Trophoblast cell (in vitro differentiated cells and primary cell): ENCODE data around the gene RNF6.
A peak's percentile ranks its signal among the peaks of the same experiment; 100 is the strongest.

ENCODE experiments used
- DNase-seq, 2 donors: peaks; one replicate each; pipeline ENCODE4 v3.0.0-alpha.2; 2016
- H2AFZ ChIP-seq: 2 replicates; pipeline ENCODE4 v1.6.1; 2013; ENCODE audit warnings: low read length, moderate library complexity, mild to moderate bottlenecking; ENCODE audit not compliant: insufficient read depth, poor library complexity
- H2AK5ac ChIP-seq: 2 replicates; pipeline ENCODE4 v1.6.1; 2013; ENCODE audit warnings: mild to moderate bottlenecking, low read length
- H2BK120ac ChIP-seq: 2 replicates; pipeline ENCODE4 v1.6.1; 2013; ENCODE audit warnings: low read length, mild to moderate bottlenecking, moderate library complexity; ENCODE audit not compliant: insufficient read depth, poor library complexity
- H2BK12ac ChIP-seq: 2 replicates; pipeline ENCODE4 v1.6.1; 2013; ENCODE audit warnings: mild to moderate bottlenecking, low read length, moderate library complexity
- H2BK5ac ChIP-seq: 2 replicates; pipeline ENCODE4 v1.6.1; 2013; ENCODE audit warnings: low read length, low read depth, moderate library complexity, mild to moderate bottlenecking; ENCODE audit not compliant: poor library complexity
- H3K14ac ChIP-seq: 2 replicates; pipeline ENCODE4 v1.6.1; 2013; ENCODE audit warnings: mild to moderate bottlenecking, low read length
- H3K18ac ChIP-seq: 2 replicates; pipeline ENCODE4 v1.6.1; 2013; ENCODE audit warnings: mild to moderate bottlenecking, low read length
- H3K23ac ChIP-seq: 2 replicates; pipeline ENCODE4 v1.6.1; 2013; ENCODE audit warnings: low read length
- H3K27ac ChIP-seq: 2 replicates; pipeline ENCODE4 v1.5.1; 2013; ENCODE audit warnings: low read depth, mild to moderate bottlenecking, inconsistent platforms, low read length, moderate library complexity
- H3K27me3 ChIP-seq: 2 replicates; pipeline ENCODE4 v1.6.1; 2013; ENCODE audit warnings: inconsistent platforms, mild to moderate bottlenecking, low read length, moderate library complexity; ENCODE audit not compliant: insufficient read depth
- H3K36me3 ChIP-seq, 2 experiments: 1 replicate in 1 of 2; 2 replicates in 1 of 2; pipeline ENCODE4 v1.6.1; 2013; ENCODE audit warnings: low read length in 2 of 2, mild to moderate bottlenecking in 2 of 2, moderate library complexity in 1 of 2; ENCODE audit not compliant: insufficient read depth in 2 of 2, control insufficient read depth in 1 of 2
- H3K4ac ChIP-seq: 2 replicates; pipeline ENCODE4 v1.6.1; 2013; ENCODE audit warnings: low read depth, mild to moderate bottlenecking, low read length, moderate library complexity
- H3K4me1 ChIP-seq, 2 experiments: 1 replicate in 1 of 2; 2 replicates in 1 of 2; pipeline ENCODE4 v1.6.1; 2013; ENCODE audit warnings: low read length in 2 of 2, mild to moderate bottlenecking in 2 of 2, moderate library complexity in 1 of 2; ENCODE audit not compliant: insufficient read depth in 2 of 2, control insufficient read depth in 1 of 2
- H3K4me2 ChIP-seq: 2 replicates; pipeline ENCODE4 v1.6.1; 2013; ENCODE audit warnings: inconsistent platforms, mild to moderate bottlenecking, low read length, moderate library complexity
- H3K4me3 ChIP-seq: 2 replicates; pipeline ENCODE4 v1.5.1; 2013; ENCODE audit warnings: mild to moderate bottlenecking, low read depth, low read length, inconsistent platforms
- H3K79me1 ChIP-seq: one replicate; pipeline ENCODE4 v1.6.1; 2013; ENCODE audit warnings: low read length
- H3K79me2 ChIP-seq: 2 replicates; pipeline ENCODE4 v1.6.1; 2013; ENCODE audit warnings: low read length, mild to moderate bottlenecking; ENCODE audit not compliant: control insufficient read depth, insufficient read depth, poor library complexity
- H3K9ac ChIP-seq: 2 replicates; pipeline ENCODE4 v1.6.1; 2013; ENCODE audit warnings: mild to moderate bottlenecking, low read length
- H3K9me3 ChIP-seq: 2 replicates; pipeline ENCODE4 v1.6.1; 2013; ENCODE audit warnings: low read depth, mild to moderate bottlenecking, control low read depth, inconsistent platforms, low read length; ENCODE audit not compliant: insufficient read depth
- H4K12ac ChIP-seq: 2 replicates; pipeline ENCODE4 v1.6.1; 2013; ENCODE audit warnings: low read depth, mild to moderate bottlenecking, low read length, moderate library complexity
- H4K8ac ChIP-seq: 2 replicates; pipeline ENCODE4 v1.6.1; 2013; ENCODE audit warnings: low read depth, mild to moderate bottlenecking, low read length, moderate library complexity
- H4K91ac ChIP-seq: one replicate; pipeline ENCODE4 v1.6.1; 2013; ENCODE audit warnings: low read depth, mild to moderate bottlenecking, low read length, moderate library complexity
- WGBS: extraction: QIAGEN DNeasy Blood & Tissue Kit; methylation state at CpG from one replicate; pipeline ENCODE4 v1.1.7; 2013; ENCODE audit warnings: missing lambda C conversion rate; ENCODE audit not compliant: insufficient read length, insufficient coverage; ENCODE audit errors: extremely low coverage; 5-methylcytosine and 5-hydroxymethylcytosine counted together

The RNF6 gene

GRCh38 chr13:26225896-26226617 lies 3.9 kb upstream of the RNF6 start:
- H2AK5ac ChIP-seq: no peak overlapping the region
- H3K23ac ChIP-seq: no peak overlapping the region
- no peak overlapping the region for H2BK12ac ChIP-seq
- H3K36me3 ChIP-seq: no peaks in the 10 kb centered on the region
- peaks cover 7% of the 10 kb centered on the region for H3K79me2 ChIP-seq
- peaks cover 3 to 4% of the 10 kb centered on the region in 2 experiments for H3K4me1 ChIP-seq
- no CpG with 5 or more reads among the region's 7 CpGs for WGBS
- peaks cover 13% of the 10 kb centered on the region for H3K79me1 ChIP-seq
- H3K9me3 ChIP-seq: no peaks in the 10 kb centered on the region
- H2BK120ac ChIP-seq: no peak overlapping the region
- no peak overlapping the region for H3K4me3 ChIP-seq
- no peak overlapping the region for H2BK5ac ChIP-seq
- H4K12ac ChIP-seq: no peak overlapping the region
- H4K8ac ChIP-seq: no peak overlapping the region
- no peak overlapping the region for H2AFZ ChIP-seq
- no peak overlapping the region for H3K9ac ChIP-seq
- H3K14ac ChIP-seq: no peak overlapping the region
- H3K4me2 ChIP-seq: no peak overlapping the region
- H3K4ac ChIP-seq: no peak overlapping the region
- no peaks in the 10 kb centered on the region for H3K27me3 ChIP-seq
- no peak overlapping the region for H3K18ac ChIP-seq
- no peak overlapping the region for H4K91ac ChIP-seq
- no peak overlapping the region for H3K27ac ChIP-seq
- DNase-seq: no peak

DNA sequence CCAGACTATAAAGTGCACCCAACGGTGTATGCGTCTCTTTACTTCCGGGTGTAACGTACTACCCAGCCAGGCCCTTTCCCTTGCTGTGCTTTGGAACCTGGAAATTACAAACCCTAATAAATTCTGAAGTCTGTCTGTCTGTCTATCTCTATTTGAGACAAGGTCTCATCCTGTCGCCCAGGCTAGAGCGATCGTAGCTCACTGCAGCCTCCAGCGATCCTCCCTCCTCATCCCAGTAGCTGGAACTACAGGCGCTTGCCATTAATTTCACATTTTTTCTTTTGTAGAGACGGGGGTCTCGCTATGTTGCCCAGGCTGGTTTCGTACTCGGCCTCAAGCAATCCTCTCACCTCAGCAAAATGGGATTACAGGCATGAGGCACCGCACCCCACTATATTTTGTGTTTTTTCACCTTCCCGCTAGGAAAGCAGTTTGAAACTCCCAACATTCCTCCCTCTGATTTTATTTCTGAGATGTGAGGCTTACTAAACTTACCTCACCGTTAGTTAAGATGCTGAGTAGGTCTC lies 469 bp upstream of the RNF6 start:
- Histone ChIP-seq H3K9me3 (no peaks in the 10 kb centered on the region), H3K36me3 (peaks cover 0 to 2% of the 10 kb centered on the region in 2 experiments), H2BK12ac (no peak overlapping the region), H3K27ac (peak overlapping the region; percentile 98), H2BK5ac (peak overlapping the region; percentile 82), H3K9ac (peak overlapping the region; percentile 93), H3K23ac (no peak overlapping the region), H3K4ac (peak overlapping the region; percentile 2), H3K27me3 (no peaks in the 10 kb centered on the region), H3K4me2 (peak overlapping the region; percentile 73), H3K14ac (peak overlapping the region; percentile 94), H2AFZ (peak overlapping the region; percentile 24), H4K8ac (peak overlapping the region; percentile 98), H2AK5ac (no peak overlapping the region), H4K12ac (peak overlapping the region; percentile 95), H3K4me3 (peak overlapping the region; percentile 92), H3K79me1 (peaks cover 13% of the 10 kb centered on the region), H3K79me2 (peaks cover 7% of the 10 kb centered on the region), H3K18ac (peak overlapping the region; percentile 92), H4K91ac (peak overlapping the region; percentile 98), H3K4me1 (peaks cover 3 to 6% of the 10 kb centered on the region in 2 experiments), H2BK120ac (peak overlapping the region; percentile 87)
- no peak for DNase-seq
- WGBS: no CpG with 5 or more reads among the region's 16 CpGs

- H3K79me2 ChIP-seq: peaks cover 7% of the 10 kb centered on the region
- no peaks in the 10 kb centered on the region for H3K27me3 ChIP-seq
- peak overlapping the region; percentile 63 for H3K14ac ChIP-seq
- no peak overlapping the region for H4K12ac ChIP-seq
- peak overlapping the region; percentile 75 for H3K27ac ChIP-seq
- no peak overlapping the region for H3K4ac ChIP-seq
- no peak overlapping the region for H2BK5ac ChIP-seq
- peak overlapping the region; percentile 89 for H3K4me2 ChIP-seq
- peak overlapping the region; percentile 92 for H3K9ac ChIP-seq
- no CpG with 5 or more reads among the region's 16 CpGs for WGBS
- H3K23ac ChIP-seq: no peak overlapping the region
- H2AK5ac ChIP-seq: no peak overlapping the region
- H3K79me1 ChIP-seq: peaks cover 13% of the 10 kb centered on the region
- no peak overlapping the region for H2BK12ac ChIP-seq
- H3K4me1 ChIP-seq: peaks cover 3 to 6% of the 10 kb centered on the region in 2 experiments
- H4K91ac ChIP-seq: peak overlapping the region; percentile 75
- DNase-seq: no peak
- peak overlapping the region; percentile 42 for H2AFZ ChIP-seq
- peak overlapping the region; percentile 82 for H4K8ac ChIP-seq
- H3K36me3 ChIP-seq: peaks cover 6 to 9% of the 10 kb centered on the region in 2 experiments
- H3K4me3 ChIP-seq: peak overlapping the region; percentile 92
- no peaks in the 10 kb centered on the region for H3K9me3 ChIP-seq
- peak overlapping the region; percentile 31 for H3K18ac ChIP-seq
- peak overlapping the region; percentile 23 for H2BK120ac ChIP-seq
These were observed 754 bp downstream of the RNF6 start for GRCh38 chr13:26221399-26221720.

- peaks cover 3 to 6% of the 10 kb centered on the region in 2 experiments for H3K4me1 ChIP-seq
- H4K12ac ChIP-seq: no peak overlapping the region
- H2BK120ac ChIP-seq: no peak overlapping the region
- H3K4ac ChIP-seq: no peak overlapping the region
- no peak overlapping the region for H2AFZ ChIP-seq
- no CpG with 5 or more reads among the region's 2 CpGs for WGBS
- no peaks in the 10 kb centered on the region for H3K27me3 ChIP-seq
- H3K79me2 ChIP-seq: peaks cover 7% of the 10 kb centered on the region
- H3K4me2 ChIP-seq: peak overlapping the region; percentile 57
- peaks cover 6 to 9% of the 10 kb centered on the region in 2 experiments for H3K36me3 ChIP-seq
- H2AK5ac ChIP-seq: no peak overlapping the region
- H2BK5ac ChIP-seq: no peak overlapping the region
- no peak overlapping the region for H3K18ac ChIP-seq
- no peak overlapping the region for H3K27ac ChIP-seq
- no peak overlapping the region for H3K9ac ChIP-seq
- DNase-seq: peak; percentile 71 to 73
- H2BK12ac ChIP-seq: no peak overlapping the region
- no peak overlapping the region for H4K91ac ChIP-seq
- peaks cover 13% of the 10 kb centered on the region for H3K79me1 ChIP-seq
- H4K8ac ChIP-seq: no peak overlapping the region
- H3K4me3 ChIP-seq: no peak overlapping the region
- no peak overlapping the region for H3K14ac ChIP-seq
- no peaks in the 10 kb centered on the region for H3K9me3 ChIP-seq
- no peak overlapping the region for H3K23ac ChIP-seq
These were observed 1.5 kb downstream of the RNF6 start for GRCh38 chr13:26220575-26220974.
